Activated B cell treated with CpG ODN at 0.5 μM for 24 hours (primary cell): ENCODE results near the gene CARD11. TPM values are rescaled to one million over a fixed set of nuclear protein-coding genes. Genes with fewer than 3 reads are reported as not detected.
A peak's percentile ranks its signal among the peaks of the same experiment; 100 is the strongest.

Source experiments
- ATAC-seq: fragments of 200-7000 bp; cut with Tn5 transposase; one replicate; pipeline ENCODE4 v1.10.0; 2021; ENCODE audit warnings: low read depth, mild to moderate bottlenecking, moderate library complexity
- CTCF ChIA-PET: fragments of 350-600 bp; sonication (Branson Sonifier 250); formaldehyde crosslinking; loops from one replicate; lab custom pipeline; 2021; ENCODE audit warnings: antibody characterized with exemption; lab: Charles Lee
- POLR2A ChIA-PET: fragments of 350-600 bp; sonication (Branson Sonifier 250); formaldehyde crosslinking; loops from one replicate; lab custom pipeline; 2021; ENCODE audit warnings: antibody characterized with exemption; lab: Charles Lee
- DNase-seq: peaks from one replicate; pipeline ENCODE4 v3.0.0; 2022
- H3K27ac Mint-ChIP-seq: one replicate; pipeline ENCODE4 v1.8.0; 2020; ENCODE audit warnings: mixed read lengths
- H3K27me3 Mint-ChIP-seq: one replicate; pipeline ENCODE4 v1.8.0; 2021; ENCODE audit warnings: mixed read lengths
- H3K36me3 Mint-ChIP-seq: one replicate; pipeline ENCODE4 v1.8.0; 2021; ENCODE audit warnings: low read depth, mixed read lengths
- H3K4me1 Mint-ChIP-seq: one replicate; pipeline ENCODE4 v1.8.0; 2021; ENCODE audit warnings: mixed read lengths
- H3K4me3 Mint-ChIP-seq: one replicate; pipeline ENCODE4 v1.8.0; 2020; ENCODE audit warnings: mild to moderate bottlenecking, mixed read lengths
- H3K9me3 Mint-ChIP-seq: one replicate; pipeline ENCODE4 v1.8.0; 2020; ENCODE audit warnings: mixed read lengths
- CTCF ChIP-seq: fragments of 200-600 bp; IDR thresholded peaks from one replicate; pipeline ENCODE4 v1.8.0; 2022; ENCODE audit warnings: antibody characterized with exemption, mild to moderate bottlenecking
- intact Hi-C: fragments of 100-400 bp; cut with micrococcal nuclease; formaldehyde crosslinking; loops from one replicate; pipeline ENCODE4 v1.15.1; 2024
- total RNA-seq: library from RNA; stranded (reverse); gene quantifications from 2 replicates; pipeline ENCODE4 v1.2.3, GENCODE V29; 2022

Gene CARD11
- total RNA-seq, 1 donor from 2014 or later: 114 TPM

DNA sequence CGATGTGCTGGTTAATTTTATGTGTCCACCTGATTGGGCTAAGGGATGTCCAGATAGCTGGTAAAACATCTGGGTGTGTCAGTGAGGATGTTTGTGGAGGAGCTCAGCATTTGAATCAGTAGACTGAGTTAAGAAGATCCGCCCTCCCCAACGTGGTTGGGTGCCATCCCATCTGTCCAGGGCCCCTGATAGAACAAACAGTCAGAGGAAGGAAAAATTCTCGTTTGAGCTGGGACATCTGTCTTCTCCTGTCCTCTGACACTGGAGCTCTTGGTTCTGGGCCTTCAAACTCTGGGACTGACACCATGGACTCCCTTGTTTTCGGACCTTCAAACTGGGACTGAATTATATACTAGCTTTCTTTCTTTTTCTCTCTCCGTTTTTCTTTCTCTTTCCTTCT is 59.6 kb downstream of the CARD11 start:
- peaks cover 43% of the 10 kb centered on the region for H3K36me3 Mint-ChIP-seq
- POLR2A ChIA-PET: interaction anchor here (0.6 to 0.9 kb wide), 3 partner anchors 16 to 81 kb away, joined by 3 to 9 read pairs (median 6); no protein-coding TSS in a partner anchor
- no peaks in the 10 kb centered on the region for H3K27me3 Mint-ChIP-seq
- intact Hi-C loops: no loop called here
- H3K9me3 Mint-ChIP-seq: peaks cover 3% of the 10 kb centered on the region
- CTCF ChIA-PET: no interaction called here
- H3K27ac Mint-ChIP-seq: peak overlapping the region; percentile 94
- H3K4me3 Mint-ChIP-seq: no peak overlapping the region
- ATAC-seq (no peak), DNase-seq (no peak)
- TF ChIP-seq CTCF: no peak
- peaks cover 83% of the 10 kb centered on the region for H3K4me1 Mint-ChIP-seq

- ChIA-PET CTCF (no interaction called here), POLR2A (interaction anchor here (0.6 to 0.9 kb wide), 4 partner anchors 17 to 217 kb away, joined by 3 to 9 read pairs (median 4); no protein-coding TSS in a partner anchor)
- no peak overlapping the region for H3K4me3 Mint-ChIP-seq
- TF ChIP-seq CTCF: no peak
- ATAC-seq (no peak), DNase-seq (no peak)
- peaks cover 42% of the 10 kb centered on the region for H3K36me3 Mint-ChIP-seq
- H3K9me3 Mint-ChIP-seq: peaks cover 1% of the 10 kb centered on the region
- H3K27me3 Mint-ChIP-seq: no peaks in the 10 kb centered on the region
- peak overlapping the region; percentile 94 for H3K27ac Mint-ChIP-seq
- H3K4me1 Mint-ChIP-seq: peaks cover 87% of the 10 kb centered on the region
- intact Hi-C loops: no loop called here
These were observed 60.1 kb downstream of the CARD11 start for GRCh38 chr7:2983586-2983985.

GRCh38 chr7:2982831-2983230 is 60.8 kb downstream of the CARD11 start:
- H3K9me3 Mint-ChIP-seq: no peaks in the 10 kb centered on the region
- ChIA-PET POLR2A (interaction anchor here (0.5 to 0.7 kb wide), 7 partner anchors 17 to 217 kb away, joined by 3 to 6 read pairs (median 3); partner anchors contain the start of gene CARD11), CTCF (interaction anchor here (0.9 kb wide), 1 partner anchor 43 kb away, joined by 3 read pairs; no protein-coding TSS in a partner anchor)
- ATAC-seq (no peak), DNase-seq (no peak)
- no peak for TF ChIP-seq CTCF
- intact Hi-C loops: no loop called here
- H3K27ac Mint-ChIP-seq: peak overlapping the region; percentile 94
- H3K4me3 Mint-ChIP-seq: peak overlapping the region; percentile 24
- H3K4me1 Mint-ChIP-seq: peaks cover 93% of the 10 kb centered on the region
- no peaks in the 10 kb centered on the region for H3K27me3 Mint-ChIP-seq
- peaks cover 39% of the 10 kb centered on the region for H3K36me3 Mint-ChIP-seq

GRCh38 chr7:2982401-2982800 is 61.3 kb downstream of the CARD11 start:
- H3K27ac Mint-ChIP-seq: peak overlapping the region; percentile 94
- H3K4me3 Mint-ChIP-seq: peak overlapping the region; percentile 24
- no peak for ATAC-seq
- ChIA-PET POLR2A (interaction anchor here (0.6 to 0.7 kb wide), 3 partner anchors 17 to 56 kb away, joined by 3 to 5 read pairs (median 3); no protein-coding TSS in a partner anchor), CTCF (interaction anchor here (0.9 kb wide), 1 partner anchor 43 kb away, joined by 3 read pairs; no protein-coding TSS in a partner anchor)
- TF ChIP-seq CTCF: no peak
- peaks cover 95% of the 10 kb centered on the region for H3K4me1 Mint-ChIP-seq
- H3K9me3 Mint-ChIP-seq: no peaks in the 10 kb centered on the region
- intact Hi-C loops: no loop called here
- no peak for DNase-seq
- no peaks in the 10 kb centered on the region for H3K27me3 Mint-ChIP-seq
- H3K36me3 Mint-ChIP-seq: peaks cover 38% of the 10 kb centered on the region

GRCh38 chr7:2981103-2981480 is 62.6 kb downstream of the CARD11 start:
- H3K36me3 Mint-ChIP-seq: peaks cover 30% of the 10 kb centered on the region
- H3K27ac Mint-ChIP-seq: peak overlapping the region; percentile 94
- DNase-seq (no peak), ATAC-seq (no peak)
- H3K4me3 Mint-ChIP-seq: no peak overlapping the region
- peaks cover 93% of the 10 kb centered on the region for H3K4me1 Mint-ChIP-seq
- TF ChIP-seq CTCF: no peak
- intact Hi-C loops: no loop called here
- ChIA-PET CTCF (no interaction called here), POLR2A (no interaction called here)
- no peaks in the 10 kb centered on the region for H3K9me3 Mint-ChIP-seq
- no peaks in the 10 kb centered on the region for H3K27me3 Mint-ChIP-seq
